Activated CD8-positive, alpha-beta memory T cell treated with anti-CD3 and anti-CD28 coated beads for 36 hours (primary cell): ENCODE results near the gene CDH13. TPM values are rescaled to one million over a fixed set of nuclear protein-coding genes. Genes with fewer than 3 reads are reported as not detected.

ENCODE experiments used
- CTCF ChIA-PET: fragments of 350-600 bp; sonication (Branson Sonifier 250); formaldehyde crosslinking; loops from one replicate; lab custom pipeline; 2021; ENCODE audit warnings: antibody characterized with exemption; lab: Charles Lee
- POLR2A ChIA-PET: fragments of 350-600 bp; sonication (Branson Sonifier 250); formaldehyde crosslinking; loops from one replicate; lab custom pipeline; 2021; ENCODE audit warnings: antibody characterized with exemption; lab: Charles Lee
- total RNA-seq, 2 experiments: library from RNA; stranded (reverse); gene quantifications; one replicate each; pipeline ENCODE4 v1.2.3, GENCODE V29; 2021

The CDH13 gene
- total RNA-seq, 2 experiments from 2014 or later, result not detected

GRCh38 chr16:83443972-83444371 is 817.2 kb downstream of the CDH13 start:
- POLR2A ChIA-PET, result no interaction called here
- CTCF ChIA-PET, result no interaction called here

- POLR2A ChIA-PET, result no interaction called here
- CTCF ChIA-PET, result no interaction called here
Observed at GRCh38 chr16:83447560-83447959, 820.8 kb downstream of the CDH13 start.

- CTCF ChIA-PET, result no interaction called here
Observed at GRCh38 chr16:83449861-83450260, 823.1 kb downstream of the CDH13 start.

GRCh38 chr16:83453977-83454376 is 827.2 kb downstream of the CDH13 start:
- ChIA-PET CTCF (no interaction called here), POLR2A (no interaction called here)

More at GRCh38 chr16:83449861-83450260, 823.1 kb downstream of the CDH13 start:
- POLR2A ChIA-PET, result no interaction called here

GRCh38 chr16:83455716-83456115 is 828.9 kb downstream of the CDH13 start:
- POLR2A ChIA-PET, result no interaction called here
- CTCF ChIA-PET, result no interaction called here

- CTCF ChIA-PET, result no interaction called here
- POLR2A ChIA-PET, result no interaction called here
Observed at GRCh38 chr16:83456934-83457333, 830.2 kb downstream of the CDH13 start.

- ChIA-PET CTCF (no interaction called here), POLR2A (no interaction called here)
Observed at GRCh38 chr16:83458612-83459011, 831.8 kb downstream of the CDH13 start.

- ChIA-PET POLR2A (no interaction called here), CTCF (no interaction called here)
Observed at GRCh38 chr16:83464991-83465390, 838.2 kb downstream of the CDH13 start.

GRCh38 chr16:83470416-83470815 is 843.6 kb downstream of the CDH13 start:
- CTCF ChIA-PET, result no interaction called here
- POLR2A ChIA-PET, result no interaction called here

- CTCF ChIA-PET, result no interaction called here
- POLR2A ChIA-PET, result no interaction called here
Observed at GRCh38 chr16:83472776-83473501, 846.2 kb downstream of the CDH13 start.

- CTCF ChIA-PET, result no interaction called here
- POLR2A ChIA-PET, result no interaction called here
Observed at GRCh38 chr16:83473926-83474650, 847.3 kb downstream of the CDH13 start.

GRCh38 chr16:83475108-83475507 is 848.3 kb downstream of the CDH13 start:
- ChIA-PET POLR2A (no interaction called here), CTCF (no interaction called here)

- ChIA-PET POLR2A (no interaction called here), CTCF (no interaction called here)
Observed at GRCh38 chr16:83481589-83481988, 854.8 kb downstream of the CDH13 start.

GRCh38 chr16:83482545-83483162 is 855.9 kb downstream of the CDH13 start:
- POLR2A ChIA-PET, result no interaction called here
- CTCF ChIA-PET, result no interaction called here

- CTCF ChIA-PET, result no interaction called here
- POLR2A ChIA-PET, result no interaction called here
Observed at GRCh38 chr16:83490073-83490472, 863.3 kb downstream of the CDH13 start.

- CTCF ChIA-PET, result no interaction called here
- POLR2A ChIA-PET, result no interaction called here
Observed at GRCh38 chr16:83494459-83494858, 867.7 kb downstream of the CDH13 start.

- ChIA-PET CTCF (no interaction called here), POLR2A (no interaction called here)
Observed at GRCh38 chr16:83501481-83501880, 874.7 kb downstream of the CDH13 start.

GRCh38 chr16:83508295-83508694 is 881.5 kb downstream of the CDH13 start:
- ChIA-PET CTCF (no interaction called here), POLR2A (no interaction called here)

- CTCF ChIA-PET, result no interaction called here
- POLR2A ChIA-PET, result no interaction called here
Observed at GRCh38 chr16:83509316-83509715, 882.5 kb downstream of the CDH13 start.

GRCh38 chr16:83510906-83511305 is 884.1 kb downstream of the CDH13 start:
- POLR2A ChIA-PET, result no interaction called here
- CTCF ChIA-PET, result no interaction called here
